IPS-18c (cell line): ENCODE measurements around the gene MAD1L1.
"Not testable (repeated sequence)": the region's sequence is repeated elsewhere in the genome, so short reads cannot be mapped to it uniquely, and the experiment has no call there.

Experiments used
- H3K4me3 ChIP-seq: 2 replicates; pipeline ENCODE4 v1.7.0; 2013; ENCODE audit warnings: low read depth, mild to moderate bottlenecking, low read length, moderate library complexity; ENCODE audit not compliant: insufficient read depth
- H3K9me3 ChIP-seq: one replicate; pipeline ENCODE4 v1.6.1; 2013; ENCODE audit warnings: mild to moderate bottlenecking, low read length, moderate library complexity; ENCODE audit not compliant: control insufficient read depth, insufficient read depth

The MAD1L1 gene

DNA sequence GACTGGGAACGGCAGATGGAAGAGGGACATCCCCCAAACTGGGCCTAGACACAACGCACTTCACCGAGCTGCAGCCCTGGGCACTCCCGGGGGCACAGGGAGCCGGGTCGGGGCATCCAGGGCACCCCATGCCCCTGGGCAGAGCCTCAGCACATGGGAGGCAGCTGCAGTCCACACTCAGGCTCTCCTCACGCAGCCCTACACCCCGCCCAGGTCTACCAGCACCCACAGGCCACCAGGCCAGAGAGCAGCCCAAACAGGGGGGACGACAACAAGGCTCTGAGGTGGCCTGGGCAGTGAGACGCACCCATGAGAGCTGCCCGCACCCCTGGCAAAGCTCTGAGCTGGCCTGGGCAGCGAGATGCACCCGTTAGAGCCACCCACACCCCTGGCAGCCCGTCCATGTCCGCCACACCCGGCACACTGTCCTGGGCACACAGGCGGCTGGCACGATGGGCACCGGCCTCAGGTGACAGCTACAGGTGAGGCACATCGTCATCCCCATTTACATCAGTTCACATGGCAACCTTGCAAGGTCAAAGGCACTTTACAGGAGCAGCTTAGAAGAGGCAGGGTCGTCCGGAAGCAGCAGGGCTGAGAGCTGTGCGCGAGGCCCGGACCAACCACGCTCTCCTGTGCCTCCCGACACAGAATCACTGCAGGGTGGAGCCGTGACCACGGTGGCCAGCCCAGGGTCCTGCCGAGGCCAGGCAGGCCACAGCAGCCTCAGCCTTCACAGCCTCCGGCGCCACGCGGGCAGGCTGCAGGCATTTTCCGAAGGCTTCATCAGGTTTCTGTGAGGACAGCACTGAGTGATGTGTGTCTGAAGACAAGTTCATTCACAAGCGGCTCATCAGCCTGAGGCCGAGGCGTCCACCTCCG, 228.6 kb downstream of the MAD1L1 start:
- Histone ChIP-seq H3K9me3 (no peaks in the 10 kb centered on the region), H3K4me3 (no peak overlapping the region)

- Histone ChIP-seq H3K9me3 (no peaks in the 10 kb centered on the region), H3K4me3 (no peak overlapping the region)
Observed at GRCh38 chr7:2003451-2003930, 229.3 kb downstream of the MAD1L1 start.

- H3K9me3 ChIP-seq: no peaks in the 10 kb centered on the region
- no peak overlapping the region for H3K4me3 ChIP-seq
Observed at GRCh38 chr7:2002561-2003450, 229.9 kb downstream of the MAD1L1 start.

DNA sequence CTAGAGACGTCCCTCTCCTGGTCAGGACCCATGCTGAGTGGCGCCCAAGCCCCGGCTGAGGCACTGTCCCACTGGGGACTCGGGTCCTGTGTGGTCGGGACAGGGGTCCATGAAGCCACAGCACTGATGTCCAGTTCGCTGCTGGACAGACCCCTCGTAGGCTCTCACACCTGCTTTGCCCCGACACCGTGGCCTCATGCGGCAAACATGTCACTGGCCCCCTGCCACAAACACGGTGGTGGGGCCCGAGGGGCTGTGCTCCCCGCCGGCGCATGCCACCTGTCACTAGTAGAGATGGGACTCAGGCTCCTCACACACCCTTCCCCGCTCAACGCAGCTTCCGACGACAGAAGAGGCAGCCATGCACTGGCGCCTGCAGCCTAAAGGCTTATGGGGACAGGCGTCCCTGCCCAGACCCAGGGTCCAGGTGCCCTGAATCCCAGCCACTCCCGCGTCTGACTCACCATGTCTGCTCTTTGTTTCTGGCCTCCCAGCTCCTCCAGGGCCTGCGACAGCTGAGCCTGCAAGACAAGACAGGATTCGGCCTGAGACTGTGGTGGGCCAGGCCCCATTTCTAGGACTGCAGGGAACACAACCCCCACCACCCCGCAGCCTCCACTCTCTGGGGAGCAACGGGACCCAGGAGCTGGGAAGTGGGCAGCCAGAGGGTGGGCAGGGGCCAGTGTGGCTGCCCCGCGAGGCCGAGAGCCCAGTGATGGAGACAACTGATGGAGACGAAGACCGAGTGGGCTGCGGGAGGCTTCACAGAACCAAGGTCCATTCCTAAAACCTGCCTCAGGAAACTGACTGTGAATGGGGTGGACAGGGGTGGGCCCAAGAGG, 230.9 kb downstream of the MAD1L1 start:
- no peaks in the 10 kb centered on the region for H3K9me3 ChIP-seq
- no peak overlapping the region for H3K4me3 ChIP-seq

DNA sequence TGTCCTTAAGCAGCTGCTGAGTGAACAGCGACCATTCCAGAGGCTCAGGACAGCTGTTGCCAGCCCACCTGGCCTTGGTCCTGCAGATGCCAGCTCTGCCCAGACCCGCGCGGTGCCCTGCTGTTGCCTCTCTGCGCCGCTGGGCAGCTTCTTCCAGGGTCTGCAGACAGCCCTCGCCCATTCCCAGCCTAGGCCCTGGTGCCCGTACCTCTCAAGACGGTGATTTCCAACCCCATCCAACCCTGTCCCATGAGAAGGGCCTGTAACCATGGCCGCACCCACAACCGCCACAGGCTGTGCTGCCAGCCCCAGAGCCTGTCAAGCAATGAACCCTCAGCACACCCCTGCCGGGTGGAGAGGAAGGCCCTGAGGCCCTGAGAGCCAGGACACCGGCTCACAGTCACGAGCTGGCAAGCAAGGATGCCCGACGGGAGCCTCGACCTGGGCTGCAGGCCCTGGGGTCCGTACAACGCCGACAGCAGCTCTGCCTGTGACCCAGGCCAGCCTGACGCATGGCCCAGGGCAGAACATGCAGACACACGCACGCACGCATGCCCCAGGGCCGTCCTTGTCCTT, 231.9 kb downstream of the MAD1L1 start:
- no peak overlapping the region for H3K4me3 ChIP-seq

DNA sequence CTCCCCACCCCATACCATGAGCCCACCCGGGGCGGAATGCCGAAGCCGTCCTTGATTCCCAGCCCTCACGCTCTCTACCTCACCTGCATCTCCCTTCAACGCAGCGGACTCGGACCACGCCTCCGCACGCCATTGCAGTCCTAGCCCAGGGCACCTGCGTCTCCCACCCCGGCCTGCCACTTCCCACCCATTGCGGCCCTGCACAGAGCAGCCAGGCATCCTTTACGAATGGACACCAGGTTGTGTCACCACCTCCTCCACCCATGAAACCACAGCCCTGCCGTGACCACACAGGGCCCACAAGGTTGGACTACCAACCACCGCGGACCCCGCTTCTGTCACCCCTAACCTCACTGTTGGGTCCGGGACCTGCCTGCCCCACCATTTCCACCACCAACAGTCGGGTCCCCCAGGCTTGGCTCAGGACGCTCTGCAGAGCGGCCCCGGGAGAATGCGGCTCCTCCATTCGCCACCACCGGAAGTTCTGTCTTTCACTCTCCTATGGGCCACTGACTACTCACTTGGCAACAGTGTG, 232.5 kb downstream of the MAD1L1 start:
- no peaks in the 10 kb centered on the region for H3K9me3 ChIP-seq
- no peak overlapping the region for H3K4me3 ChIP-seq

More for the DNA sequence above, 231.9 kb downstream of the MAD1L1 start:
- no peaks in the 10 kb centered on the region for H3K9me3 ChIP-seq

GRCh38 chr7:1999278-1999984, 233.3 kb downstream of the MAD1L1 start:
- no peaks in the 10 kb centered on the region for H3K9me3 ChIP-seq
- H3K4me3 ChIP-seq: no peak overlapping the region

- H3K9me3 ChIP-seq: no peaks in the 10 kb centered on the region
- no peak overlapping the region for H3K4me3 ChIP-seq
Observed at GRCh38 chr7:1998146-1998545, 234.6 kb downstream of the MAD1L1 start.

DNA sequence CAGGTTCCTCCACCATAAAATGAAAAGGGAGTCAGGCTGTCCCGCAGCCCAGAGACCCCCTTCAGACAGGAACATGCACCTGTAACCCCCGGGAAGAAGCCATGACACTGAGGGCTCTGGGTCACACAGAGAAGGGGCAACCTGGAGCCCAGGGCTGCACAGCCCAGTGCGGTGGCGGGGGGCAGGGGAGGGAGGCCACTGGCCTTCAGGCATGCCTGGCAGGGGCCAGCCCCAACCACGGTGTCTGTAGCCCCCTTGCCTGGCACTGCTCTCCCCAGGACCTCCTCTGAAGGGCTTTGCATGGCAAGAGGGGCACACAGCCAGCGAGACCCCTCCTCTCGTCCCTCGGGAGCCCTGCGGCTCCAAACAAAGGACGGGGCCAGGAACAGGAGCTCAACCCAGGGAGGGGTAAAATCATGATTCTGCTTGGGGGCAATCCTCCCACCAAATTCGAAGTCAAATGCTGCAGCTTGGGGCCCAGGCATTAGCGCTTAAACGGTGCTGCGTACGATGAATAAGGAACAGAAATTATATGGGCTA, 235.1 kb downstream of the MAD1L1 start:
- Histone ChIP-seq H3K9me3 (no peaks in the 10 kb centered on the region), H3K4me3 (no peak overlapping the region)

- H3K4me3 ChIP-seq: no peak overlapping the region
- no peaks in the 10 kb centered on the region for H3K9me3 ChIP-seq
Observed at GRCh38 chr7:1996816-1997215, 235.9 kb downstream of the MAD1L1 start.

DNA sequence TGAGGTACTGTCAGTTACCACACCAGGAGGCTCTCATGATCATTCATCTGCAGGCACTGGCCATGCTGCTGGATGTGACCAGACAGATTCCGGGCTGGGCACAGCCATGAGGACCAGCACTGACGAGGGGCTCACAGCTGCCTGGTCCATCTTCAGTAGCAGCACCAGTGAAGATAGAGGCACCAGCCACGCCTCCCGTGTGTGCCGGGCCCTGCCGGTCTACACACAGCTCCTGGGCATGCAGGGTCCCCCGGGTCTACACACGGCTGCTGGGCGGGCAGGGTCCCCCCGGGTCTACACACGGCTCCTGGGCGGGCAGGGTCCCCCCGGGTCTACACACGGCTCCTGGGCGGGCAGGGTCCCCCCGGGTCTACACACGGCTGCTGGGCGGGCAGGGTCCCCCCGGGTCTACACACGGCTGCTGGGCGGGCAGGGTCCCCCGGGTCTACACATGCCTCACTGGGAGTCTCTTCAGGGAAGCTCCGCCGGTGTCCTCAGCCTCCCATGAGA, 236.8 kb downstream of the MAD1L1 start:
- H3K4me3 ChIP-seq: not testable (repeated sequence)

GRCh38 chr7:1995426-1995825, 237.3 kb downstream of the MAD1L1 start:
- no peak overlapping the region for H3K4me3 ChIP-seq
- H3K9me3 ChIP-seq: no peaks in the 10 kb centered on the region

More for the DNA sequence above, 236.8 kb downstream of the MAD1L1 start:
- H3K9me3 ChIP-seq: not testable (repeated sequence)

GRCh38 chr7:1994931-1995330, 237.8 kb downstream of the MAD1L1 start:
- no peaks in the 10 kb centered on the region for H3K9me3 ChIP-seq
- H3K4me3 ChIP-seq: no peak overlapping the region

DNA sequence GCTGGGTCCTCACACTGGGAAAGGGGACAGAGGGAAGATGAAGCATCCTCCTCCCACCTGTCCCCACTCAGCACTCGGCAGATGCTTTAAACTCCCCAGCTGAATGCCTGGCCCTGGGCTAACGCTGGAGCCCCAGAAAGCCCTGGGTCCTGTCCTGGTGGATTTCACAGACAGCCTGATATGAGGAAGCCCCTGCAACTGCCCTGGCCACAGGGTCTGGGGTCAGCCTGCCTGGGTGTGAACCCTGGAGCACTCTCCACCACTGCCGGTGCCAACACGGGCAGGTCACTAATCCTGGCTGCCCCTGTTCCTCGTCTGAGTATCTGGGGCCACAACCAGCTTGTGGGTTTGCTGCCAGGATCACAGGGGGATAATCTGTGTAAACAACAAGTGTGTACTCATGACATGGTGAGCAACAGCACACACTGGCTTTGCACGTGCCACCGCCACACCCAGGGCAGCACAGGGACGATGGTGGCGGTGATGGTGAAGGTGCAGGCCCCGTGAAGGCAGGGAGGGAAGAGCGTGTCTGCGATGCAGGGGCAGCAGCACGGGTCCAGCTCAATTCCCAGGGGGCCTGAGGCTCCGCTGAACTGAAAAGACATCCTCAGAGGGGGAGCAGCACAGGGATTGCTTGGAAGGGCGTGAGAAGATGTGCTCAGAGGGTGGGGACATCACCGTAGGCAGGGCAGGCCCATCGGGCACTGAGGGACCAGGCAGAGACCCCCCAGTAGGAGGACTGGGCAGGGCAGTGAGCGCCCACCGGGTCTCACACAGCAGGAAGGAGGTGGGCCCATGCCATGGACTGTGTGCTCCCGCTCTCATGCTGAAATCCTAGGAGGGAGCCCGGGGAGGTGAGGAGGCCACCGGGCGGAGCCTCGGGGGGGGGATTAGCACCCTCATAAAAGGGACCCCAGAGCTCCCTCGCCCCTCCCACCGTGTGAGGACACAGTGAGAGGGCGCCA, 238.7 kb downstream of the MAD1L1 start:
- Histone ChIP-seq H3K4me3 (no peak overlapping the region), H3K9me3 (no peaks in the 10 kb centered on the region)
